ENCODE results near the gene PPM1L.

Gene PPM1L

DNA sequence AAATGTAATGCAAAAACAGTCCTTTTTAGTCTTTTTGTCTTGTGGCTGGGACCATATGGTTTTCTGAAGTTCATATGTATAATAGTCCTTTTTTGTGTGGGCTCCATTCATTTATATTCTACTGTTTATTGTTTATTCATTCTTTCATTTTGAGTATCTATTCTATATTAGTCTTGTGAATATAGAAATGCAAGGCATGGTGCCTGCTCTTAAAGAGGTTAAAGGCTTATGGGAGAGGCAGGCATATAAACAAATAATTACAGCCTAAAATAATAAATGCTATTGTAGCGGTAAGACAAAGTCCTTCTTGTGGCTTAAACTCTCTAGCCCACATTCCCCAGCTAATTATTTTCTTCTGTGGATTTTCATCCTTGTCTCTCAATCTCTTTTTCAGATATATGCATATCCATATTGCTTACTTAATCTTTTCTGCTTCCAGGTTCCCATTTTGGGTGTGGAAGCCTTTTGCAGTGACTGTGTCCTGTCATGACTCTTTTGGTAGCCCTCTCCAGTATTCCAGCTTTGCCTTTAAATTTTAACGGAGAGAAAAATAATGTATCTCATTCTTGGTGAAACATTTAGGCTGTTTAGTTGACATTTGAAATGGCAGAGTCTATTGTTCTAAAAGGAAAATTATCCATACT lies 101.6 kb downstream of the PPM1L start:
- no peak for DNase-seq

DNA sequence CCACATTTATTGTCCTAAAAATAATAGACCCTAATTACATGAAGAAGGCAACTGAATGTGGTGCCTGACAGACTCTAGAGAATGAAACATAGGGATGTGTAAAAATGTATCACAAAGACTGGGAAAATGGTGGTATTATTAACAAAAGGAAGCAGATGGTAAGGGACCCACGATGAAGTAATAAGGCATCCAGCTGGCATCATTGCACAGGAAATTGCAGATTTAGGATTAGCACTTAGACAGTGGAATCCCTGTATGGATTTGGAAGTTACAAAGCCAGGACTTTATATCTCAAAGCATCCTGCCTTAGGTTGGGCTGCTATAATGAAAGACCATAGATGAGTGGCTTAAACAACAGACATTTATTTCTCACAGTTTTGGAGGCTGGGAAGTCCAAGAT lies 104.3 kb downstream of the PPM1L start:
- DNase-seq = no peak

DNA sequence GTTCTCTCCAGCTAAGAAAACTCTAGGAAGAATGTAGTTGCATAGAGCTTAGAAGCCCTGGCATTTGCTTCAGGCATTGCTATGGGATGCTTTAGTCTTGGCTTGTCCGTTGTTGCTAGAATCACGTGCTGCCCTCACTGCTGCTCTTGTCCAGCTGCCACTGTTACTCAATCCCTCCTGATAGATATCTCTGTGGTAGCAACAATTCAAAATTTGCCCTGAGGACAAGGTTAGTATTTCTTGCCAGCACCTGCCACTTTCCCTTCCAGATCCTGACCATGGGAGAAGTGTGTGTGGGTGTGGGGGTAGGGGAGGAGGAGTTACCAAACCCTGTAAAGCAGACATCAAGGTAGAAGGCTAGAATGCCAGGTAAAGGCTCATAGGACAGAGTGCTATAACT lies 113.8 kb downstream of the PPM1L start:
- no peak for DNase-seq

DNA sequence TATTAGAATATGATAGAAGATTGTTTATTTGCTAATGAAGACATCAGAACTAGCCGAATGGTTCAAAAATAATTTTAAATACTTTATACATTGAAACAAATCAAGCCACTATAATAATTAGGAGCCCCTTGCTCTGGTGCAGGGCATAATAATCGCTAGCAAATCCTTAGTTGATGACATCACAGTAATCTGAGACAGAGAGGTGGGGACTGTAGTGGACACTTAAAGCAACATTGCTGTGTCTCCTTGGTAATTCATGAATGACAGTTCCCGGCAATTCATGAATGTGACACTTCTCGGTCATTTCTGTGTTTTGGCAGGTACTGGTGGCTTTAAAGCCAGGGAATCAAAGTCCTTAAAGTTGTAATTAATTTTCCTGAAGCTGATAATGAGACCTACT lies 114.3 kb downstream of the PPM1L start:
- no peak for DNase-seq

DNA sequence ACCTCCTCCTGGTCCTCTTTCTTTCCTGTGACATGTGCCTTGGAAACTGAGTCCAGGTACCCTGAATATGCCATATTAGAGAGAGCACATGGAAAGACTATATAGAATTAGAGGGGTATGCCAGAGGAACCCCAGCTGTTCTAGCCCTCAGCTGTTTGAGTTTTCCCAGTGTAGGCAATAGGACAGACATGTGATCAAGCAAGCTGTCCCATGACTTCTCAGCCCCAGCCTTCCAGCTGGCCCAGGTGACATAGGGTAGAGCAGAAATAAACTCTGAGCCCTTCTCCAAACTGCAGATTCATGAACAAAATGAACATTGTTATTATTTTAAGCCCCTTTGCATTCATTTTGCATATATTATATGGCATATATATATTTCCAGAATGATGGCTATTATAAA lies 118.7 kb downstream of the PPM1L start:
- DNase-seq = no peak

DNA sequence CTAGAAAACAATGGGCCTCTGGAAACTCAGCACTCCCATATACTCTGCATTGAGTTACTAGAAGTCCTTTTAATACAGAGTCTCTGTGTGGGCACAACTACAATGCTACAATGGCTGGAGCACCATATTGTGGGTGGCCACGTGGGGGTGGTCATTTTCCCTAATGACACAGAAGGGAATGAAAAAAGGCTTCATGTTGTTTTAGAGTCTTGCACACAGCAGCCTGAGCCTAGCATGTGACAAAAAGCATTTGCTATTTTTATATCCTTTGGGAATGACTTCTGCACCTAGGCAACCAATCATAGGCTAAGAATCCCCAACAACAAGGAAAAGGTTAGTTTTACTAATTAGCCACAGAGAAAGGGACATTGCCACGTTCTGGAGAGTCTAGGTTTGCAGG lies 120.6 kb downstream of the PPM1L start:
- no peak for DNase-seq

DNA sequence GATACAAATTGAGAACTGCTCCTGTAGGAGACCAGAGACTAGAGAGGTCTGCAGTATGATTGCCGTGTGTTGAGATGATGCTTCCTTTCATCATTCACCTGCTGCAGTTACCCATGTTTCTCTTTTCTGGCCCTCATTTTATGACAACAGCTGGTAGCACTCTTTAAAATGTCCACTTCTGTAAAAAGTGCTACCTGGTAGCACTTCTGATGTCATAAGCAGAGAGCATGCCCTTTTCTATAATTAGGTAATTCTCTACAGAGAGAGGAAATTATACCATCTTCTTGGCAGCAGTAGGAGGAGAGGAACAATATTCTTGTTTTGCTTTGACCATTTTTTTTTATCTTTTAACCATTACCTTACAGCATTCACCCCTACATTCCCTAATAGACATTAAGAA lies 123.8 kb downstream of the PPM1L start:
- DNase-seq = no peak

DNA sequence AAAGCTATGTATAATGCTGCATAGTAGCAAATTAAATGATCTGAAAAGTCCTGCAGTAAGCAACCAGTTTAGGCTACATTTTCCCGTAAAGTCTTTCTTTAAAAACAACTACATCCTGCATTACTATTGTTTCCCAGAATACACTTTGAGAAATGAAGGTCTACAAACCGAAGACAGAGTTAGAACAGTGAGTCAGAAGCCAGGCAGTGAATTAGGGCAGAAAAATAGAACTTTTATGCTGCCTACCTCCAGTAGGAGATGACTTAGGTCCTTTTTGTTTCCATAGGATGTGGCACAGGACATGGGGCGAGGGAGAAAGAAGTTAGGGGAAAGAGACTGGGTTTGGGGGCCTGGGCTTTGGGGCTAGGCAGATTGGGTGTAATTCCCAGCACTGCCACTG lies 127.3 kb downstream of the PPM1L start:
- DNase-seq = no peak

DNA sequence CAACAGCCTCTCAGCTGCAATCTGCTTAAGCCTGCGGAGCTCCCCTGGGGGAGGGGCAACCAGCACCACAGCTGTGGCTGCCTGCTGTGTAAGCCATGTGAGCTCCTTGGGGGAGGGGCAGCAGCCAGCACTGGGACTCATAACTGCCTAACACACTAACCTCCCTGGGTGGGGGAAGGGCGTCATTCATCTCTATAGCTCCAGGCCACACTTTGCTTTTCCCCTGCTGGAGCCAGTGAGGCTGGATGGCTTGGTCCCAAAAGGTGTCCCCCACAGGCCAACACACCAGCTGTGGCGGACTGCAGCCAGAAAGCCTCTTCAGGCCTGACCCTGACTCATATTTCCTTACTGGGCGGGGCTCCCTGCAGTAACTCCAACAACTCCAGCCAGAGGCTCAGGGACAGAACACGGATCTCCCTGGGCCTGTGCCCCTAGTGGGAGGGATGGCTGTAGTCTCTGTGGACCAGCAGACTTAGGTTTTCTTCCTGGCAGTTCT lies 129.8 kb downstream of the PPM1L start:
- no peak for DNase-seq

DNA sequence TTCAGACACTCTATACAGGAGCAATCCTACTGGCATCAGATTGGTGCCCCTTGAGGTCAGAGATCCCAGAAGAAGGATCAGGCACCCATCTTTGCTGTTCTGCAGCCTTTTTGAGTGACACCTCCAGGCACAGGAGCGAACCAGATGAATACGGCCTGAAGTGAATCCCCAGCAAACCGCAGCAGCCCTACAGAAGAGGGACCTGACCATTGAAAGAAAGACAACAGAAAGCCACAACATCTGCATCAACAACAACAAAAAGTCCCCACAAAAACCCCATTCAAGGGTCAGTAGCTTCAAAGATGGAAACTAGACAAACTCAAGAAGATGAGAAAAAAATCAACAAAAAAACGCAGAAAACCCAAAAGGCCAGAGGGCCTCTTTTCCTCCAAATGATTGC lies 130.4 kb downstream of the PPM1L start:
- DNase-seq = no peak

DNA sequence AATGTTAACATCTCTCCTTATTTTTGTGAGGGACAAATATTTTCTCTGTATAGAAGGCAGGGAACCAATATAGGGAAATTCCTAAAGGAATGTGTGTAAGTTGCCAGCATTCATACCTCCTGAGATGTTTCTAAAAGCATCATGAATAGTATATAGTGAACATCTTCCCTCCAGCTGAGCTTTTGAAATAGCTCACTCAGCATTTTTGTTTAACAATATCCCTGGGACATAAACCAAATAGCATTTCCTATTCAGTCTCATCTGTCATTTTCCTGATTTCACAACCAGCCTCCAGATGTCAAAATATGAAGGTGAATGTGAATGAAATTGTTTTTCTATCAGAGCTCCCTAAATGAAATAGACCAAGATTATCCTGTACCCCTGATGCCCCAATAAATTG lies 137.2 kb downstream of the PPM1L start:
- no peak for DNase-seq

DNA sequence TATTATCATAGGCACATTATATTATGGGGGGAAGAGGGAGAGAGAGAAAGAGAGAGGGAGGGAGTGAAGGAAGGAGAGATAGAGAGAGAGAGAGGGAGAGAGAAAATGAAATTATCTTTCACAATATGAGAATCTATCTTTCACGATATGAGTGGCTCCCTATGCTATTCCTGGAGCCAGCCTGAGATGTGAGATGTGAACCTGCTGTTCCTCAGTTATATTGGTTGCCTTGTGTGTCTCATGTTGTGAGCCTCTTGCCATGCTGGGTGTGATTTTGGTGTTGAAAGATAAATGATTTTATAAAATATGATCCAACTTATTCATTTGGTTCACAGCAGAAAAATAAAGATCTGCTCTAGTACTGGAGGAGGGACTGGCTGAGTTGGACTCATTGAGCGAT lies 148.7 kb downstream of the PPM1L start:
- DNase-seq = no peak

DNA sequence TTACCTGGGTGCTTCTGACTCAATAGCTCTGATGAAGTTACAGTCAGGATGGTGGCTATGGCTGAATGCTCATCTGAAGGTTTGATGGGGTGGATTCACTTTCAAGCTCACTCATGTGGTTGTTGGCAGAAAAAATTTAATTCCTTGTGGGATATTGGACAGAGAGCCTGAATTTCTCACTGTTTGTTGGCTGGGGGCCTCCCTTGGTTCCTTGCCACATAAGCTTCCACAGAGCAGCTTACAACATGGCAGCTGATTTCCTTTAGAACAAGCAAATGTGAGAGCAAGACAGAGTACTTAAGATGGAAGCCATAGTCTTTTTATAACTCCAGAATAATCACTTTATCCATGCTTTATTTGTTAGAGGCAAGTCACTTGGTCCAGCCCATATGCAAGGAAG lies 150.6 kb downstream of the PPM1L start:
- DNase-seq = no peak

DNA sequence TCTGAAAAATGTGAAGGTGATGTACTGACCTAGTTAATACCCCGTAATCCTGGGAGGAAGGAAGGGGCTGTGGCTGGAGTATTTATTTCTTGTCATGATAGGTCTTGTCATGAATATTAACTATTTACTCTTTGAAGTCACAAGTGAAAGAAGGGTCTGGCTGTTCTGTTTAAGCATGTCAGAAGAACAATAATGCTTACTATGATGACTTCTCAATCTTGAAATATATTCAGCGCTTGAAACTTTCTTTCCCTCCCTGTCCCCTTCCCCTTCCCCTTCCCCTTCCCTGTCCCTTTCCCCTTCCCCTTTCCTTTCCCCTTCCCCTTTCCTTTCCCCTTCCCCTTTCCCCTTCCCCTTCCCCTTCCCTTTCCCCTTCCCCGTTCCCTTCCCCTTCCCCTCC lies 153.9 kb downstream of the PPM1L start:
- no peak for DNase-seq

DNA sequence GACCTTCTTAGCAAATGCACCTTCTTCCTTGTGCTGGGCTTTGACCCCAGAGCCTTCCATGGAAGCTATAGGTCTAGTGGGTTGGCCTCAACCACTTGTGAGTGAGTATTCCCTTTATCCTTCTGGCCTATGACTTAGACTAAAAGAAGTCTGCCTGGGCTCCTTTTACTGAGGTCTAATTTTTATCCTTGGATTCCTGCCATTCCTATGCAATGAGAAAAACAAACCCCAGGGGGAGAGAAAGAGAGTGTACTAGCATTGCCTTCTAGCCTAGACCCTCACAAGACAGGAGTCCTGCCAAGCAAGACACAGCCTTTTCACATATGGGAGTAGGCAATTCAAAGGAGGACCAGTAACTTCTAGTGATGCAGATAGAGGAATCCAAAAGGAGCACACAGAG lies 155.4 kb downstream of the PPM1L start:
- no peak for DNase-seq

DNA sequence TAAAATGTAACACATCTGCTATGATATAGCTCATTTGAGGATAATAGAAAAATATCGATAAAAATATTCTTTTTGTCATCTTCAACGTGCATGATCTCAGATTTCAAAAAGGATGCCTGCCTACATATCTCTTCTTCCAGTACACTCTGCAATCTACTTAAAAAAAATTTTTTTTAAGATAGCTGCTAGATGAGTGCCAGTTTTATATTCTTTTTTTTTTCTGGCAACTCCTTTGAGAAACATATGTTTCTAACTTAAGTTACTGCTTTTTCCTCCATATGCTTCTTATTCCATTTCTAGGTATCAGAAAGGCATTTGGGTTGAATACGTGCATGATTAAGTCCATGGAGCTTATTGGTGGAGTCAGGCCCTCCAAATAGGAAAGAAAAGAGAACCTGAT lies 160.4 kb downstream of the PPM1L start:
- no peak for DNase-seq

DNA sequence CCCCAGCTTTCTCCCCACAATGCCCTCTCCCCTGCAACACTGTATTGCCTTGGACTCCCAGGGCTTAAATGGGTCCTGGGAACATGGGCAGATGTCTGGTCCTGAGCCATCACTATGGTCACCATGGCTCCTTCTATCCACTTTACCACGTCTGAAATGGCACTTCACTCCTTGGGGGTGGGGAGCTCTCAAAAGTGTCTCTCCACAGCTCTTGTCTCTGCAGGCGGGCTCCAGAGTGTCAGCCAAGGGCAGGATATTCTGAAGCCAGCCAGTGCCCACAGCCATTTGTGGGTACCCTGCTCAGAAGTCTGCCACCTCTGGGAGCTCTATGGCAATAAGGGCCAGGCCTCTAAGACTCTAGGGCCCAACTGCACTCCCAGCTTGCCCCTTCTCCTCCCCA lies 163.9 kb downstream of the PPM1L start:
- DNase-seq = no peak

DNA sequence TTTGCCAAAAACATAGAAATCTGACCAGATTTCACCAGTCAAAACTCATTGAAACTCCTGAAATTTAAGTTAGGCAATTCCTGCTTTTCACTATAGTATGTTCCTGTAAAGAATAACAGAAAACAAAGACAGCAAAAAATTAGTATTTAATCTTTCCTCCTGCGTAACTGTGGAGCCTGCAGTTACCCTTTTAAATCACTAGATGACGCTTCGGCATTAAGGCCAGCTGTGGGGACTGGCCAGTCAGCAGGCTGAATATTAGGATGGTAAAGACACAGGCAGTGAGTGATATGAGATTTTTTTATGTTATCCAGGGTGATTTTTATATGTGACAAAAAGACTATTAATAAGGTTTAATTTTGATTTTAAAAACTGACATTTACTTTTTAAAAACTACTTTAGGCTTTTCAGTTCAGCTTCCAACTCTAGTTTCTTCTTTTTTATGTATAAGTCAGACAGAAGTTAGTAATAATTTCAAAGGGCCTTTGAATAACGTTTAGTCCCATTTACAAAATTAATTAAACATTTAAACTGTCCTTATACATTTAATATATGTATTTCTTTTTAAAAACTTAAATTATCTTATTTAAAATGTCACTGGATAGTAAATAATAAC lies 165.1 kb downstream of the PPM1L start:
- DNase-seq = no peak

DNA sequence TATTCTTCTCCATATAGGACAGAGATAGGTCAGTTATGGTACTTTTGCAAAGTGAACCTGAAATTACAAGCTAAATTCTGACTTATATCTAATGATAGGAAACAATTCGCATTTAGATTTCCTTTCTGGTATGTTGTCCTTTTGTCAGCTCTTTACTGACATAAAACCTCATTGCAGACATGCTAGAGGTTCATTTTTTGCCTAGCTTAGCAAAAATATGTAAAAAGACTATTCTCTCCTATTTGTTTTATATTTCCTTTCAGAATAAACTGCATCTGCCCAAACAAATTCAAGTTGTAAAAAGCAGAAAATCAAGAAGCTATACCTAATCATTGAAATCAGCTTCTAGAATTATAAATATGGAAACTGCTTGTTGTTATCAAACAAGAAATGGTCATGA lies 168.7 kb downstream of the PPM1L start:
- DNase-seq = no peak

DNA sequence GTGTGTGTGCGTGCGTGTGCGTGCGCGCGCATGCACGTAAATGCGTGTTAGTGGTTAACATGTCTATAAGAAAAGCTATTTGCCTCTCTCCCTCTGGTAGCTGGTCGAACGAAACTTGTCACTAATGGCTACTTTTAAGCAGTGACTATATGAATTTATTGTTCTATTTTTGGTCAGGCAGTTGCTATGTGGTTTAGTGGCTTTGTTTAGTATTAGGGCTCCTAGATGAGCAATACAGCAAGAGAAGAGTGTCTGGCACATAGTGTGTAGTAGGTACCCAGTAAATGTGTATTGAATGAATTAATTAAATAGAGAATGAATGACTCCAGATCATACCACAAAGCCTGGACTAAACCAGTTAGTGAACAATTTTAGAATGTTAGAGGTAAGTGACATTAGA lies 171.6 kb downstream of the PPM1L start:
- DNase-seq = no peak

DNA sequence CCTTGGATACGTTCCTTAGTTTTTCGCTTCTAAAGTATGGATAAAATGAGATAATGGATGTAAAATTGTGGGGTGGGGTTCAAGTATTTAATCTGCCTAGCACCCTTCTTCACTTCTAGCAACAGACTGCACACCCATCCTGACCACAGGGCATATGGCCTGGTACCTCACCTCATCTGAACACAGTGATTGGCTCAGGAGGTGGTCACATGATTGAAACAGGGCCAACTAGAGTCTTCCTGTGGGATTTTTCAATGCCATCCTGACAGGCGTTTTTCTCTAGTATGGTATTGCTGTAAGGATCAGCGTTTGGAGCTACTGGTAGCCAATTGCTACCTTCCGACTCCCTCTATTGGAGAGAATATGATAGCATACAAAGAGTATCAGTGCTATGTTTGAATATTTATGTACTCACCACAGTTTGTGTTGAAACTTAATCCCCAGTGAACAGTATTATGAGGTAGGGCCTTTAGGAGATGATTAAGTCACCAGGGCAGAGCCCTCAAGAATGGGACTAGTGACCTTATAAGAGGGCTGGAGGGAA lies 172.2 kb downstream of the PPM1L start:
- DNase-seq = no peak

DNA sequence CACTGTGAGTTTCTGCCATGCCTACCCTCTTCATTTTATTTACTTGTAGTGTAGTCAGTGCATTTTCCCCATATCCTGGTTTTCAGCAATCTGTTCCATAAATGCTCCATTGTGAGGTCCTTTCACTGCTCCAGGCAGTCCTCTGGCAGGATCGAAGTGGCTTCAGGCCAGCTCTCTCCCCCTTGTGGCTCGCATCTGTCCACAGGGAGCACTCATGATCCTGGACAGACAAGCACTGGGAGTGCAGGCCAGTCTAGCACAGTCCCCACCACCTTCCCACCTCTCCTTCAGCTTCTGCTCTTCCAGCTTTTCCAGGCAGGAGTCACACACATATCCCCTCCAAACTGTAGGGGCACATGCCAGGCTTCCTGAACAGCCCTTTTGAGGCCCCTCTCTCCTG lies 173.6 kb downstream of the PPM1L start:
- DNase-seq = no peak

DNA sequence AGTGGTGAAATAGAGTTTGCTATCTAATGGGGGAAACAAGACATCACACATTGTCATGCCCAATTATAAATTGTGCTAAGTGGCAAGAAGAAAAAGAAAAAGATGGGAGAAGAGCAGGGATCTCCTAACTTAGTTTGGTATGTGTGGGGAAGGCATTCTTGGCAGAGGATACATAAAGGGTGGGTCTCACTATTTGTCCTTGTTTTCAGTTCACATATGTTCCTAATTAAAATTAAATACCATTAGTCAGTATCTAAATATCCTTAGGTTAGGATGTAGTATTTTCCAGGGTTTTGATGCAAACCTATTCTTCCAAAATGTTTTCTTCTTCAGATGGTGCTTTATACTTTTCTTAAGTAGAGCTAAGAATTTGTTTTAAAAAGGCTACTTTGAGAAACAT lies 175.4 kb downstream of the PPM1L start:
- no peak for DNase-seq

DNA sequence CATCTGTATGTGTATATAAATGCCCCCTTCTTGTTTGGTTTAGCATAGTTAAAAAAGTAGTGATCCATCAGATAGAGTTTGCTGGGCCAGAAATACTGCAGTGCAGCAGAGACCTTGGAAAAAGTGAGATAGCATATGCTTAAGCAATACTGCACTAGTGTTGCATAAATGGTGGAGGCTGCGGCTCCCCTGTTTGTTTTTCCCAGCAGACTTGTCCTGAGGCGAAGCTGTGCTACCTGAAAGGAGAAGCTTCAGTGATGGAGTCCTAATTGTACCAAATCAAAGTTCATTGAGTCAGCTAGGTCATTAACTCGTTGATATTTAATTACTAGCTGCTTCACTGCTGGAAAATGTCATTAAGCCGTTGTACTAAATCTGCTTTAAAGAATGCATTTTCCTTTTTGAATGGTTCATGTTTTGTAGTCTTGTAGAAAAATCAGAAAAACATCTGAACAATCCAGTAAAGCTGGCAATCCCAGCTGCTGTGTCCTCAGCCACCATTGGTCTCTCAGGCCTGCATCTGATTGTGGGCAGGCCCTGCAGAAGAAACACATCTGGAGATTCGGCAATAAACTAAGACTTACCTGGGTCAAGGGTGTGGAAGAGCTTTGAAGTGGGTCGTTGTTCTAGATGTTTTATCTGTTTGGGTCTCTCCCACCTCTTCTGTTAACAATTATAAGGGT lies 179.5 kb downstream of the PPM1L start:
- no peak for DNase-seq

Data from activated effector memory CD4-positive, alpha-beta T cell treated with Interleukin-2 at 50 U/mL for 16 hours (primary cell).